H1 (cell line): Measurements from ENCODE around the gene ABL1. TPM values are rescaled to one million over a fixed set of nuclear protein-coding genes. Genes with fewer than 3 reads are reported as not detected.

Experiments used
- ASH2L ChIP-seq: fragments of 200-600, 300-600 bp; sonication (generic); IDR thresholded peaks from one replicate; pipeline ENCODE4 v1.7.1; 2017; ENCODE audit warnings: low read length
- CHD2 ChIP-seq: IDR thresholded peaks from 2 replicates; pipeline ENCODE4 v1.6.1; 2012; ENCODE audit warnings: low read length, improper control_type of control experiment
- CHD7 ChIP-seq: fragments of 300-600 bp; sonication (generic); IDR thresholded peaks from 2 replicates; pipeline ENCODE4 v1.7.1; 2012; ENCODE audit warnings: low read length, moderate library complexity, mild to moderate bottlenecking, inconsistent platforms; ENCODE audit not compliant: insufficient replicate concordance
- EZH2 ChIP-seq: fragments of 200-600 bp; sonication (generic); IDR thresholded peaks from 2 replicates; pipeline ENCODE4 v1.7.1; 2012; ENCODE audit warnings: low read depth, mild to moderate bottlenecking, moderate library complexity, low read length, inconsistent platforms; ENCODE audit not compliant: severe bottlenecking
- GTF2F1 ChIP-seq: IDR thresholded peaks from 2 replicates; pipeline ENCODE4 v1.6.1; 2012; ENCODE audit warnings: low read depth, low read length, improper control_type of control experiment, borderline replicate concordance
- JUND ChIP-seq: IDR thresholded peaks from 2 replicates; pipeline ENCODE4 v1.6.1; 2011; ENCODE audit warnings: mild to moderate bottlenecking, improper control_type of control experiment, low read length
- POLR2A ChIP-seq, 2 experiments: IDR thresholded peaks; 1 replicate in 1 of 2; 2 replicates in 1 of 2; pipeline ENCODE4 v1.6.1; 2011; ENCODE audit warnings: low read depth in 2 of 2, low read length in 2 of 2, mild to moderate bottlenecking in 2 of 2; ENCODE audit errors: control extremely low read depth in 1 of 2
- RNF2 ChIP-seq: fragments of 200-900, 300-1000 bp; sonication (generic); IDR thresholded peaks from 2 replicates; pipeline ENCODE4 v1.7.1; 2016; ENCODE audit warnings: borderline replicate concordance, low read depth, mild to moderate bottlenecking, antibody characterized with exemption, low read length; ENCODE audit not compliant: poor library complexity, severe bottlenecking; ENCODE audit errors: missing control alignments
- SIRT6 ChIP-seq: IDR thresholded peaks from one replicate; pipeline ENCODE4 v1.7.1; 2012; ENCODE audit warnings: low read length, inconsistent platforms
- TAF7 ChIP-seq: optimal IDR thresholded peaks from 2 replicates; pipeline ENCODE3; 2011; ENCODE audit warnings: low read depth, mild to moderate bottlenecking, inconsistent platforms, low read length, moderate library complexity, borderline replicate concordance
- TCF12 ChIP-seq: IDR thresholded peaks from 2 replicates; pipeline ENCODE4 v1.6.1; 2011; ENCODE audit warnings: low read depth, mild to moderate bottlenecking, low read length
- polyA plus RNA-seq, 7 experiments: library from polyadenylated mRNA; depleted of rRNA in 3 of 7; stranded (reverse) in 5 of 7; unstranded in 2 of 7; fragments of >200 nt in 5 of 7; fragments of 200-250 nt in 2 of 7; gene quantifications; 1 replicate in 5 of 7; 2 replicates in 1 of 7; 4 replicates in 1 of 7; pipeline versions ENCODE4 v1.2.1 to v1.2.3, GENCODE V29; 2011 to 2013; ENCODE audit warnings: missing spikeins in 2 of 7, mixed read lengths in 2 of 7
- total RNA-seq: library from RNA; stranded (reverse); fragmentation: NEBNext Ultra II Directional; extraction: Animal tissue kit (Norgen Biotek cat#: 25700); gene quantifications from 2 replicates; pipeline ENCODE4 v1.2.1, GENCODE V29; 2021

The ABL1 gene
- total and polyA plus RNA-seq, 2 of the 8 experiments (the other 6 are each of a cell fraction or from before 2014, with no cell fraction given), result 35.3 to 104 TPM

GRCh38 chr9:130896233-130897014 is 61.4 kb downstream of the ABL1 start, which contains the start of gene QRFP (continued):
- TF ChIP-seq CHD7 (no peak), RNF2 (no peak), SIRT6 (no peak), ASH2L (no peak), TAF7 (no peak), TCF12 (no peak), GTF2F1 (no peak), CHD2 (no peak), POLR2A (IDR thresholded peaks at IDR 0.05; ENCODE audit: control extremely low read depth in 1 of 2, low read depth in 2 of 2, low read length in 2 of 2) (no peak), JUND (no peak), EZH2 (no peak)
